Muscle layer of duodenum (tissue), 2 donors: ENCODE measurements around the gene TSPOAP1.
A peak's percentile ranks its signal among the peaks of the same experiment; 100 is the strongest.

Experiments used
- H3K27ac ChIP-seq: one replicate; pipeline ENCODE4 v1.7.0; 2013; ENCODE audit warnings: mild to moderate bottlenecking, low read length
- H3K27me3 ChIP-seq: one replicate; pipeline ENCODE4 v1.7.0; 2013; ENCODE audit warnings: low read depth, mild to moderate bottlenecking, control low read depth, low read length
- H3K36me3 ChIP-seq, 2 donors: one replicate each; pipeline ENCODE4 v1.7.0; 2013; ENCODE audit warnings: low read length in 2 of 2, control low read depth in 1 of 2, mild to moderate bottlenecking in 1 of 2; ENCODE audit not compliant: insufficient read depth in 2 of 2, control insufficient read depth in 1 of 2
- H3K4me1 ChIP-seq, 2 donors: one replicate each; pipeline ENCODE4 v1.7.0; 2013; ENCODE audit warnings: low read length in 2 of 2, mild to moderate bottlenecking in 2 of 2, control low read depth in 1 of 2, moderate library complexity in 1 of 2; ENCODE audit not compliant: insufficient read depth in 2 of 2, control insufficient read depth in 1 of 2
- H3K4me3 ChIP-seq, 2 donors: one replicate each; pipeline ENCODE4 v1.7.0; 2013; ENCODE audit warnings: low read length in 2 of 2, low read depth in 1 of 2, mild to moderate bottlenecking in 1 of 2
- H3K9me3 ChIP-seq, 2 donors: one replicate each; pipeline ENCODE4 v1.7.0; 2013; ENCODE audit warnings: low read length in 2 of 2, control low read depth in 1 of 2, mild to moderate bottlenecking in 1 of 2; ENCODE audit not compliant: control insufficient read depth in 1 of 2
- donor health status: healthy.

TSPOAP1 gene

GRCh38 chr17:58328195-58329034 lies at the start of gene TSPOAP1:
Gene TSPOAP1, minus strand, starts transcription at chr17:58328795. Its CDS starts 875 bp downstream, at chr17:58327920.
- Histone ChIP-seq H3K27me3 (no peaks in the 10 kb centered on the region), H3K9me3 (no peaks in the 10 kb centered on the region), H3K36me3 (no peaks in the 10 kb centered on the region), H3K27ac (no peak within 1 kb of the TSS), H3K4me3 (peak within 1 kb of the TSS; percentile 12 to 65), H3K4me1 (peaks cover 4 to 25% of the 10 kb centered on the region in 2 donors)

DNA sequence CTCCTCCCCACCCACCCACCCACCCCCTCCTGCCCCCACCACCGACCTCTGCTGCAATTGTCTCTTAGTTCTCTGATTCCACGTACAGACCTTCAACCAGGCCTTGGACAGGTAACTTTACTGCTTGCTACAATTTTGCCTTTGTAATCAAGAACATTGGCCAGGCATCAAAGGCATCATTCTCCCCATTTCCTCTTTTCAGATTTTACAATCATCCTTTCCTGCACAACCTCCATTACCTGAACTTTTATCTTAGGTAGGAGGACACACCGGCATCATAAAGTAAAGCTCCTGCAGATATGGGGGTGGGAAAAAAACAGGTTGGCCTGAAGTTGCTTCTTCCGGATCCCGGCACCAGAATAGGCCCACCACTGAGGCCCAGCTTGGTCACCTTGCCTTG lies 49.1 kb upstream of the TSPOAP1 start:
- Histone ChIP-seq H3K36me3 (no peaks in the 10 kb centered on the region), H3K27me3 (no peaks in the 10 kb centered on the region), H3K4me3 (no peak overlapping the region), H3K27ac (no peak overlapping the region), H3K4me1 (peaks cover 3 to 8% of the 10 kb centered on the region in 2 donors), H3K9me3 (no peaks in the 10 kb centered on the region)

DNA sequence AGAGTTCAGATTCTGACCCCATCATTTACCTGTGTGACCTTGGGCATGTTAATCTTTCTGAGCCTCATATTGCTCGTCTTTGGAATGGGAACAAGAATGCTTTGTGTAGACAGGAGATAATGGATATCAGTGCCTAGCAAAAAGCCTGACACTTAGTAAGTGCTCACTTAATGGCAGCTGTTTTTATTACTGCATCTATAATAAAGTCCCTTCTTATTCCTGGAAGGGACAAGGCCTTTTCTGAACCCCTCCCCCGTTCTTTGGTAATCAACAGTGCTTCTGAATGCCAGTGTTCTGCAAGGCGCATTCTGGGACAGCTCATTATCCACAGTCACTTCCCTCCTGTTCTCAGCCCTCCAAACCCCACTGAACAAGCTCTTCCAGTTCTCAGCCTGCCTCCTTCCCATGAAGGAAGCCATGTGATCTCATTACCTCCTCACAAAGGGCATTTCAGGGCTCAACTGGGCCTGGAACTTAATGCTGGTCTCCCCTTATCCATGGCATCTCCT lies 48.6 kb upstream of the TSPOAP1 start:
- Histone ChIP-seq H3K27me3 (no peaks in the 10 kb centered on the region), H3K9me3 (no peaks in the 10 kb centered on the region), H3K36me3 (no peaks in the 10 kb centered on the region), H3K4me3 (no peak overlapping the region), H3K27ac (no peak overlapping the region), H3K4me1 (peaks cover 0 to 8% of the 10 kb centered on the region in 2 donors)

- Histone ChIP-seq H3K4me1 (peaks cover 0 to 5% of the 10 kb centered on the region in 2 donors), H3K9me3 (no peaks in the 10 kb centered on the region), H3K27me3 (no peaks in the 10 kb centered on the region), H3K4me3 (no peak overlapping the region), H3K27ac (no peak overlapping the region), H3K36me3 (no peaks in the 10 kb centered on the region)
Observed at GRCh38 chr17:58376472-58377000, 47.9 kb upstream of the TSPOAP1 start.

GRCh38 chr17:58375811-58376210 lies 47.2 kb upstream of the TSPOAP1 start:
- Histone ChIP-seq H3K27me3 (no peaks in the 10 kb centered on the region), H3K4me3 (no peak overlapping the region), H3K27ac (peak overlapping the region; percentile 32), H3K9me3 (no peaks in the 10 kb centered on the region), H3K36me3 (no peaks in the 10 kb centered on the region), H3K4me1 (peaks cover 0 to 5% of the 10 kb centered on the region in 2 donors)

GRCh38 chr17:58375256-58375655 lies 46.7 kb upstream of the TSPOAP1 start:
- Histone ChIP-seq H3K4me1 (peaks cover 0 to 5% of the 10 kb centered on the region in 2 donors), H3K9me3 (no peaks in the 10 kb centered on the region), H3K27me3 (no peaks in the 10 kb centered on the region), H3K36me3 (no peaks in the 10 kb centered on the region), H3K4me3 (no peak overlapping the region), H3K27ac (peak overlapping the region; percentile 32)

- Histone ChIP-seq H3K4me3 (no peak overlapping the region), H3K4me1 (peaks cover 0 to 5% of the 10 kb centered on the region in 2 donors), H3K36me3 (no peaks in the 10 kb centered on the region), H3K27me3 (no peaks in the 10 kb centered on the region), H3K9me3 (no peaks in the 10 kb centered on the region), H3K27ac (no peak overlapping the region)
Observed at GRCh38 chr17:58373923-58374322, 45.3 kb upstream of the TSPOAP1 start.

DNA sequence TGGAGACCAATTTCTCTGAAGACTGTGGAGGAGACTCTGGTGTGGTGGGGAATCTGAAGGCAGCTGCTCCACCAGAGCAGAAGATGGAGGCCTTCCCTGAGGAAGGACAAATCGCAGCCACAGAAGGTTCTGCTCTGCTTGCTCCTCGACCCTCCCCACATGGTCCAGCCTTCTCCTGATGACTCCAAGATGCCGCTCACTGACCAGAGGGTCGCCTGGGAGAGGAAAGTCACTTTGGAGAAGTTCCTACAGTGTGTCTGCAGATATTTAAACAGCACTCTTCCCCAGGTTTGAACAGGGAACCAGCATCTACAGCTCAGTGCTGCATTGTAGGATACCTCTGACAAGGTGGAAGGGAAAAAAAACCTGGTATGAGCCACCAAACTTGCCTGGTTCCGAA lies 44.4 kb upstream of the TSPOAP1 start:
- H3K4me3 ChIP-seq, result no peak overlapping the region
- peaks cover 0 to 5% of the 10 kb centered on the region in 2 donors for H3K4me1 ChIP-seq
- no peak overlapping the region for H3K27ac ChIP-seq
- no peaks in the 10 kb centered on the region for H3K27me3 ChIP-seq
- H3K36me3 ChIP-seq, result no peaks in the 10 kb centered on the region
- no peaks in the 10 kb centered on the region for H3K9me3 ChIP-seq

DNA sequence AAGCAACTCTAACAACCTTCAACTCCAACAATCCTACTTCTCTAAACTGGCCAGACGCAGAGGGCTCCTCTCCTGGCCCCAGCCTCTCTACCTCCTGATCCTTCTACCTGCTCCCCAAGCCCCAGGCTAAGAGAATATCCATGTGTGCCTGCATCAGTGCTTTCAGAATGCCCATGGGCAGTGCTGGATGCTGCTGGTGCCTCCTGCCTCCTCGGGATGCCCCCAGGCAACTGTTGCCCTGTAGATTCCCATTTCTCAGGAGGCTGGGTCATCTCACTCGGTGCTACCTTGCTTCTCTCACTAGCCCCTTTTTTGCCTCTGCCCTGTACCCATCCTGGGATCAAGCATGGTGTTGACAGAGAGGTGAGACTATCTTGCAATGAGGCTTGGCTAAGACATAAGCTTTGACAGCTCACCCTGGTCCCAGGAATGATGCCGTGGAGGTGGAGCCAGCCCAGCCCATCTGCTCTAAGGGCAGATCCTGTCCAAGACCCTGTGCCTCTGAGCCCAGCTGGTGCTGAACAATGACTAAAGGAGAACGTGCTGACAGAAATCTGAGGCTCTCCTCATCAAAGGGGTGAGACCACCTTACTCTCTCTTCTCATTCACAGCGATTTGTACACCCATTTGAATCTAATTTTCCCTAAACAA lies 42.8 kb upstream of the TSPOAP1 start:
- Histone ChIP-seq H3K4me3 (no peak overlapping the region), H3K36me3 (no peaks in the 10 kb centered on the region), H3K27ac (no peak overlapping the region), H3K9me3 (no peaks in the 10 kb centered on the region), H3K27me3 (no peaks in the 10 kb centered on the region), H3K4me1 (peaks cover 0 to 5% of the 10 kb centered on the region in 2 donors)

DNA sequence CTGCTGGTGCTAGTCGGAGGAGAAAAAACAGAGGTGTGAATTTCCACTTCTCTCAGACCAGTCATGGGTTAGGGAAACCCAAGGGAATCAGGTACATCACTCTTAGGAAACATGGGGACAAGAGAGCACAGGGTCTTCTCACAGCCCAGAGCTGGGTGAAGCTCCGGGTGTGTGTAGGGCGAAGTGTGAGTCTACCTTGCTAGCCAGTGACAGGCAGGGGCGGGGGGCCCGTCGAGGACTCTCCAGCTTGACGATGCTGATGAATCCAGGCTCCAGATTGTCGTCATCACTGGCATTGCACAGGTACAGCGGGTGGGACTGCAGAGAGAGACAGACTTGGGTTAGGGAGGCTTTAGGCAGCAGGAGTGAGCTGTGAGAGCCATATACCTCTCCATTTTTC lies 42.1 kb upstream of the TSPOAP1 start:
- H3K27me3 ChIP-seq, result no peaks in the 10 kb centered on the region
- no peaks in the 10 kb centered on the region for H3K36me3 ChIP-seq
- no peak overlapping the region for H3K4me3 ChIP-seq
- H3K9me3 ChIP-seq, result no peaks in the 10 kb centered on the region
- H3K27ac ChIP-seq, result no peak overlapping the region
- H3K4me1 ChIP-seq, result peaks cover 0 to 9% of the 10 kb centered on the region in 2 donors

GRCh38 chr17:58370309-58370708 lies 41.7 kb upstream of the TSPOAP1 start:
- no peak overlapping the region for H3K27ac ChIP-seq
- peaks cover 0 to 6% of the 10 kb centered on the region in 2 donors for H3K4me1 ChIP-seq
- H3K9me3 ChIP-seq, result no peaks in the 10 kb centered on the region
- H3K4me3 ChIP-seq, result no peak overlapping the region
- H3K27me3 ChIP-seq, result no peaks in the 10 kb centered on the region
- no peaks in the 10 kb centered on the region for H3K36me3 ChIP-seq
